ENCODE data around the gene SLC27A4.

SLC27A4 gene

DNA sequence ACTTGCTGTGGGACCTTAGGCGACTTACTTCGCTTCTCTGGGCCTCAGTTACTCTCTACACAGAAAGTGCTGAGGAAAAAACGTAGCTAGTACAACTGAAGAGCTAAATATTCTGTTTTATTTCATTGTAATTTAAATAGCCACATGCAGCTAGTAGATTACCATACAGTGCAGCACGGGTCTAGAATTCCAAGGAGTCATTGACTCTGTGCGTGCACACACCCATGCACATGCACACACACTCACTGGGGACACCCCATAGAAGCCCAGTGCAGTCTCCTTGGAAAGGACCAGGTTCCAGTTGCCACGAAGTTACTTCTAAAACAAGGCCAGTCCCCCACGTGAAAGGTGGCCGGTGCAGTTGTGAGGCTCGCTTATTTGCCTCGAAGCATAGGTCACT, 47.8 kb downstream of the SLC27A4 start:
- Histone ChIP-seq H3K4me1 (ENCODE audit: insufficient read depth, poor library complexity, severe bottlenecking) (no peaks in the 10 kb centered on the region), H3K27ac (ENCODE audit: poor library complexity, severe bottlenecking) (no peak overlapping the region), H3K36me3 (ENCODE audit: low read depth) (peaks cover 18% of the 10 kb centered on the region), H3K27me3 (ENCODE audit: insufficient read depth, poor library complexity, severe bottlenecking) (no peaks in the 10 kb centered on the region), H3K9me3 (ENCODE audit: severe bottlenecking) (no peaks in the 10 kb centered on the region), H3K4me3 (ENCODE audit: severe bottlenecking) (no peak overlapping the region)
- no peak for ATAC-seq (ENCODE audit: low read depth)
- TF ChIP-seq, protein P1, sequence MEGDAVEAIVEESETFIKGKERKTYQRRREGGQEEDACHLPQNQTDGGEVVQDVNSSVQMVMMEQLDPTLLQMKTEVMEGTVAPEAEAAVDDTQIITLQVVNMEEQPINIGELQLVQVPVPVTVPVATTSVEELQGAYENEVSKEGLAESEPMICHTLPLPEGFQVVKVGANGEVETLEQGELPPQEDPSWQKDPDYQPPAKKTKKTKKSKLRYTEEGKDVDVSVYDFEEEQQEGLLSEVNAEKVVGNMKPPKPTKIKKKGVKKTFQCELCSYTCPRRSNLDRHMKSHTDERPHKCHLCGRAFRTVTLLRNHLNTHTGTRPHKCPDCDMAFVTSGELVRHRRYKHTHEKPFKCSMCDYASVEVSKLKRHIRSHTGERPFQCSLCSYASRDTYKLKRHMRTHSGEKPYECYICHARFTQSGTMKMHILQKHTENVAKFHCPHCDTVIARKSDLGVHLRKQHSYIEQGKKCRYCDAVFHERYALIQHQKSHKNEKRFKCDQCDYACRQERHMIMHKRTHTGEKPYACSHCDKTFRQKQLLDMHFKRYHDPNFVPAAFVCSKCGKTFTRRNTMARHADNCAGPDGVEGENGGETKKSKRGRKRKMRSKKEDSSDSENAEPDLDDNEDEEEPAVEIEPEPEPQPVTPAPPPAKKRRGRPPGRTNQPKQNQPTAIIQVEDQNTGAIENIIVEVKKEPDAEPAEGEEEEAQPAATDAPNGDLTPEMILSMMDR (IDR thresholded peaks at IDR 0.05; ENCODE audit: poor library complexity, severe bottlenecking) = no peak
- no peak for DNase-seq (ENCODE audit: low spot score)

DNA sequence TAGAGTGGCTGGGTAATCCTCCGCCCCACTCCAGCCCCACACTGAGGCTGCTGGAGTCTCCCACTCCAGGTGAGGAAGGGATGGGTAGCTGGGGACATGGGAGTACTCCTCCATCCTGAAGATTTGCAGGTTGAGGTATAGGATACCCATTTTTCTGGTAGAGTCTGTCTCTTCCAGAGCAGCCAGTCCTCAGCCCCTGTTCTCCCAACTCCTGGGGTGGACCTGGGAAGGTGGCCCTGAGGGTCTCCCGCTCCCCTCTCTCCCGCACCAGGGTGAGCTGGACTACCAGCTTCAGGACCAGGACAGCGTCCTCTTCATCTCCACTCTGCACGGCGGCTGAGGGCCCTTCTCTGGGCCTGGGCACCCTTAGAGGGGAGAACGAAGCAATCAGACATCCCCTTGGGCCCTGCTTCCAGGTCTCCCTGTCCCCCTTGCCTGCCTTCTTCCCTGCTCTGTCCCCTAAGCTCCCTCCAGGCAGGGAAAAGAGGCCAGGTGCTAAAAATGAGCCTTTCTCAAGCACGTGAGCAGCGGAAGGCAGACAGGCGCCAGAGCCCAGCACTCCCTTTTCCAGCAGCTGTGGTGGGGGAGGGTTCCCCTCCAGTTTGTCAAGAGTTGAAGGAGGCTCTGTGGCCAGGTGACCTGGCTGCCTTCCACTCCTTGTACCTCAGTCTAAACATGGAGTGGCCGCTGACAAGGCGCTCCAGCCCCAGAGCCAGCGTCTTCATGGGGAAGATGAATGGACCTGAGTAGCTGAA, 49.2 kb downstream of the SLC27A4 start:
- DNase-seq (ENCODE audit: low spot score) = no peak
- TF ChIP-seq, protein P1 (IDR thresholded peaks at IDR 0.05; ENCODE audit: poor library complexity, severe bottlenecking) = no peak
- Histone ChIP-seq H3K4me1 (ENCODE audit: insufficient read depth, poor library complexity, severe bottlenecking) (no peaks in the 10 kb centered on the region), H3K4me3 (ENCODE audit: severe bottlenecking) (no peak overlapping the region), H3K27me3 (ENCODE audit: insufficient read depth, poor library complexity, severe bottlenecking) (no peaks in the 10 kb centered on the region), H3K9me3 (ENCODE audit: severe bottlenecking) (no peaks in the 10 kb centered on the region), H3K27ac (ENCODE audit: poor library complexity, severe bottlenecking) (no peak overlapping the region), H3K36me3 (ENCODE audit: low read depth) (peaks cover 13% of the 10 kb centered on the region)
- no peak for ATAC-seq (ENCODE audit: low read depth)

DNA sequence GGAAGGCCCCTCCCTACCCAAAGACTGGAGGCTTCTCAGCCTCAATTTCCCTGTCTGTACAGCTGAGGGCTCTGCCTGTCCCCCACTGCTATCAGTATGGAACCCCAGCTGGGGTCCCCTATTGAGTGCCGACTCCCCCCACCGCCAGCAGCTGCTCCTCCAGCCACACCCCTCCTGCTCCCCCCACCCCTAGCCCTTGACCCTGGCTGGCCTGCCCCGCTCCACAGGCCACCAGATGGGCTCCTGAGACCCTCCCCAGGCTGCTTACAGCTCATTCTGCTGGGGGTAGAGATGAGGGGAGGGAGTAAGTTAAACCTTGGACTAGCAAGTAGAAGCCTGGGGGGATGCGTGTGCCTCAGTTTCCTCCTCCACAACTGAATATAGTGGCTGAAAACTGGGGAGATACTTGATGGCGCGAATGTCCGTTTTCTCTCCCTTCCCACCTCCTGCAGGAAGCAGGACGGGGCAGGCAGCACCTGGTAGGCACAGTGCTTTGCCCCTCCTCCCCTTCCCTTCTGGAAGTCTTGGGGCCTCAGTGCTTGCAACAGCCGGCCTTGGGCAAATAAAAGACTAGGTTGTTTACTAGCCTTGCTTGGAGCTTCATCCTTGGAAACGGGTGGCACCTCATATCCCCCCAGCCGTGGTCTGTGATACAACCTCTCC, 50.0 kb downstream of the SLC27A4 start:
- Histone ChIP-seq H3K4me1 (ENCODE audit: insufficient read depth, poor library complexity, severe bottlenecking) (no peaks in the 10 kb centered on the region), H3K27ac (ENCODE audit: poor library complexity, severe bottlenecking) (no peak overlapping the region), H3K4me3 (ENCODE audit: severe bottlenecking) (no peak overlapping the region), H3K36me3 (ENCODE audit: low read depth) (peaks cover 10% of the 10 kb centered on the region), H3K9me3 (ENCODE audit: severe bottlenecking) (no peaks in the 10 kb centered on the region), H3K27me3 (ENCODE audit: insufficient read depth, poor library complexity, severe bottlenecking) (no peaks in the 10 kb centered on the region)
- TF ChIP-seq, protein P1 (IDR thresholded peaks at IDR 0.05; ENCODE audit: poor library complexity, severe bottlenecking) = no peak
- no peak for DNase-seq (ENCODE audit: low spot score)
- no peak for ATAC-seq (ENCODE audit: low read depth)

DNA sequence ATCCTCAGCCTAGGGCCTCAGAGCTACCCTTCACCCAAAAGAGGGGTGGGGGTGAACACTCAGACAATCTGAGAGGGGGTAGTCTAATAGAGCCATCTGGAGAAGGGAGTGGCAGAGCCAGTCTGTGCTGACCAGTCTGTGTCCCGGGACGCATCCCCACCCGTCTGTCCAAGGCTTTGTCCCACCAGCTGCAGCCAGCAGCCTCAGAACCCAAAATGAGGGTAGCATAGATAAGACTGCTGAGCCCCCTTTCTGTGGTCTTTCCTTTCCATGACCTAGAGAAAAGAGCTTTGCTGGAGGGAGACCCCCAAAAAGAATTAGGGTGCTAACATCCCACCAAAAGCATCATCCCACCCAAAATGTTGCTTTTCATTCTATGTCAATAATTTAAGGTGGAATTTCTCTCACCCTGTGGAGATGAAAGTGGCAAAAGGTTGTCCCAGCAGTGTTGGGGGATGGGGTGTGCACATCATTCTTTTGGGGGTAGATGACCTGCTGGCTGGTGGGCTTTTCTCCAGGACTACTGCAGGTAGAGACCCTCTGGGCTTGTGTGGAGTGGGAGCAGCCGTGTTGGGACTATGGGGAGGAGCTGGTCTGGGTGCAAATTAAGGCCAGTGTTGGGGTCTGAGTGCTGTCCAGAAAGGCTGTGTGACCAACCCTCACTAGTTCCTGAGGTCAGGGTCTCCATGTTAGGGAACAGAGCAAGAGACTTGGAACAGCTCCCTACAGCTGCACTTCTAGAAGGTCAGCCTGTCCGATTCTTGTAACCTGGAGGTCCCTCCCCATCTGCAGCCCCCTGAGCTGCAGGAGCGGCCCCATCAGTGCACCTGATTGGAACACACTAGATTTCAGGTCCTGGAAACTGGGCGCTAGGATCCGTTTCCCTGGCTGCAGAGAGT, 50.7 kb downstream of the SLC27A4 start:
- DNase-seq (ENCODE audit: low spot score) (no peak), ATAC-seq (ENCODE audit: low read depth) (no peak)
- H3K36me3 ChIP-seq (ENCODE audit: low read depth) = peaks cover 10% of the 10 kb centered on the region
- H3K4me3 ChIP-seq (ENCODE audit: severe bottlenecking) = no peak overlapping the region
- no peaks in the 10 kb centered on the region for H3K9me3 ChIP-seq (ENCODE audit: severe bottlenecking)
- no peaks in the 10 kb centered on the region for H3K4me1 ChIP-seq (ENCODE audit: insufficient read depth, poor library complexity, severe bottlenecking)
- no peak overlapping the region for H3K27ac ChIP-seq (ENCODE audit: poor library complexity, severe bottlenecking)
- TF ChIP-seq, protein P1 (IDR thresholded peaks at IDR 0.05; ENCODE audit: poor library complexity, severe bottlenecking) = no peak
- H3K27me3 ChIP-seq (ENCODE audit: insufficient read depth, poor library complexity, severe bottlenecking) = no peaks in the 10 kb centered on the region

Measured in RWPE2 (cell line).